Measurements from ENCODE around the gene CYP26B1. TPM values are rescaled to one million over a fixed set of nuclear protein-coding genes. Genes with fewer than 3 reads are reported as not detected.

Gene CYP26B1
- total and polyA plus RNA-seq, 2 of the 8 experiments (the other 6 are each of a cell fraction or from before 2014, with no cell fraction given): 0.06 to 0.69 TPM

- no peak overlapping the region for H2BK120ac ChIP-seq (replicated peaks; ENCODE audit: low read depth, low read length)
- POLR2A ChIA-PET (ENCODE audit: partially characterized antibody): no interaction called here
- no peak overlapping the region for H3K4ac ChIP-seq (replicated peaks; ENCODE audit: insufficient read length, low read depth, low read length)
- no peaks in the 10 kb centered on the region for H3K36me3 ChIP-seq (ENCODE audit: control insufficient read depth in 2 of 4, insufficient read depth in 4 of 4, low read length in 3 of 4)
- no peaks in the 10 kb centered on the region for H4K20me1 ChIP-seq (replicated peaks in 1 of 2; ENCODE audit: control insufficient read depth in 1 of 2, insufficient read depth in 2 of 2, low read length in 2 of 2)
- H2AK5ac ChIP-seq (ENCODE audit: low read depth, low read length): no peak overlapping the region
- no peak overlapping the region for H4K8ac ChIP-seq (ENCODE audit: extremely low read depth, insufficient read depth, low read length)
- no peak overlapping the region for H4K5ac ChIP-seq (ENCODE audit: insufficient read length, low read depth, low read length)
- H3K79me2 ChIP-seq (ENCODE audit: control insufficient read depth in 1 of 2, insufficient read depth in 2 of 2, low read length in 2 of 2): no peaks in the 10 kb centered on the region
- H3K23ac ChIP-seq (ENCODE audit: insufficient read length): no peak overlapping the region
- no peak overlapping the region for H3K18ac ChIP-seq (ENCODE audit: extremely low read depth, low read length)
- WGBS, 2 experiments (ENCODE audit: extremely low coverage in 1 of 2, insufficient coverage in 1 of 2, insufficient read length in 1 of 2, insufficient replicate concordance in 2 of 2, low coverage in 1 of 2, low lambda C conversion rate in 2 of 2, missing lambda C conversion rate in 1 of 2): 88% methylated on average over 7 of the region's 10 CpGs; no CpG with 5 or more reads in 1 of the 2 experiments
- no peaks in the 10 kb centered on the region for H3K27me3 ChIP-seq (replicated peaks in 1 of 4; ENCODE audit: control insufficient read depth in 3 of 4, extremely low read depth in 1 of 4, insufficient read depth in 3 of 4, low read length in 3 of 4)
- peaks cover 2 to 4% of the 10 kb centered on the region in 2 experiments; a peak in 1 of 4 replicates for H3K9me3 ChIP-seq (ENCODE audit: insufficient read depth in 2 of 2, low read depth in 1 of 2, low read length in 1 of 2)
- no peak overlapping the region for H2BK15ac ChIP-seq (ENCODE audit: low read length)
- no peak overlapping the region for H3K9ac ChIP-seq (replicated peaks in 1 of 4; ENCODE audit: extremely low read depth in 1 of 4, low read depth in 3 of 4, low read length in 3 of 4)
- H3K4me1 ChIP-seq (replicated peaks in 1 of 4; ENCODE audit: control insufficient read depth in 3 of 4, insufficient read depth in 4 of 4, low read length in 3 of 4): no peaks in the 10 kb centered on the region; a peak in 1 of 7 replicates
- no peak overlapping the region for H3K27ac ChIP-seq (ENCODE audit: low read depth, low read length)
- no peak for DNase-seq (ENCODE audit: low read depth in 1 of 2, low spot score in 2 of 2)
- H3K56ac ChIP-seq (replicated peaks; ENCODE audit: insufficient read length, low read depth, low read length): no peak overlapping the region
- CTCF ChIA-PET (ENCODE audit: partially characterized antibody): no interaction called here
- no peak overlapping the region for H3K14ac ChIP-seq (ENCODE audit: insufficient read length)
- H2BK5ac ChIP-seq (ENCODE audit: low read depth, low read length): no peak overlapping the region
- H3K23me2 ChIP-seq (ENCODE audit: low read depth, low read length): no peaks in the 10 kb centered on the region
- H4K91ac ChIP-seq (replicated peaks; ENCODE audit: insufficient read length, low read length): no peak overlapping the region
- H2BK12ac ChIP-seq (ENCODE audit: low read depth, low read length): no peak overlapping the region
- H2BK20ac ChIP-seq (ENCODE audit: low read length): no peak overlapping the region
- H3K4me3 ChIP-seq (ENCODE audit: extremely low read depth in 1 of 4, insufficient read depth in 2 of 4, low read depth in 3 of 4, low read length in 4 of 4): no peak overlapping the region
- H3K79me1 ChIP-seq (ENCODE audit: low read depth, low read length): no peaks in the 10 kb centered on the region
- no peak overlapping the region for H2AFZ ChIP-seq (ENCODE audit: low read length)
- H3K4me2 ChIP-seq (ENCODE audit: insufficient read depth in 1 of 2, low read depth in 2 of 2, low read length in 2 of 2): no peak overlapping the region
- no peak for FAIRE-seq
- TF ChIP-seq TCF12 (IDR thresholded peaks at IDR 0.05; ENCODE audit: low read depth, low read length) (no peak), GTF2F1 (IDR thresholded peaks at IDR 0.05; ENCODE audit: borderline replicate concordance, low read depth, low read length) (no peak), RFX5 (IDR thresholded peaks at IDR 0.05; ENCODE audit: borderline replicate concordance, low read depth, low read length) (no peak), CBX5 (IDR thresholded peaks at IDR 0.05; ENCODE audit: low read depth, low read length) (no peak), EGR1 (IDR thresholded peaks at IDR 0.05; ENCODE audit: borderline replicate concordance, low read depth, low read length) (no peak), TBP (IDR thresholded peaks at IDR 0.05; ENCODE audit: low read depth, low read length) (no peak), TEAD4 (IDR thresholded peaks at IDR 0.05; ENCODE audit: low read depth, low read length) (no peak), KDM4A (IDR thresholded peaks at IDR 0.05; ENCODE audit: low read depth, low read length, severe bottlenecking) (no peak), RNF2 (IDR thresholded peaks at IDR 0.05; ENCODE audit: borderline replicate concordance, low read depth, low read length, missing control alignments, poor library complexity, severe bottlenecking) (no peak), SIX5 (IDR thresholded peaks at IDR 0.05; ENCODE audit: low read depth, low read length) (no peak), BACH1 (IDR thresholded peaks at IDR 0.05; ENCODE audit: low read length) (no peak)
These were observed 62.6 kb downstream of the CYP26B1 start for GRCh38 chr2:72085036-72085435.

All from H1 (cell line).